Brain pericyte (primary cell): ENCODE results near the gene OR56B1.
"Not testable (repeated sequence)": the region's sequence is repeated elsewhere in the genome, so short reads cannot be mapped to it uniquely, and the experiment has no call there.

Experiments used
- DNase-seq: peaks from one replicate; pipeline ENCODE4 v3.0.0-alpha.2; 2012; ENCODE audit warnings: low read depth, low spot score

OR56B1 gene

GRCh38 chr11:5736396-5736795 lies at the start of gene OR56B1:
TSS of gene OR56B1 (plus strand) at chr11:5736448. CDS start at chr11:5736517, 69 bp downstream.
- DNase-seq: no peak

GRCh38 chr11:5688482-5688881 lies 47.8 kb upstream of the OR56B1 start:
- DNase-seq: no peak

GRCh38 chr11:5689551-5689983 lies 46.7 kb upstream of the OR56B1 start, which contains the start of gene TRIM22:
TSS of gene TRIM22 (plus strand) at chr11:5689790. CDS start at chr11:5696233, 6,443 bp downstream.
- peak; percentile 41 for DNase-seq

DNA sequence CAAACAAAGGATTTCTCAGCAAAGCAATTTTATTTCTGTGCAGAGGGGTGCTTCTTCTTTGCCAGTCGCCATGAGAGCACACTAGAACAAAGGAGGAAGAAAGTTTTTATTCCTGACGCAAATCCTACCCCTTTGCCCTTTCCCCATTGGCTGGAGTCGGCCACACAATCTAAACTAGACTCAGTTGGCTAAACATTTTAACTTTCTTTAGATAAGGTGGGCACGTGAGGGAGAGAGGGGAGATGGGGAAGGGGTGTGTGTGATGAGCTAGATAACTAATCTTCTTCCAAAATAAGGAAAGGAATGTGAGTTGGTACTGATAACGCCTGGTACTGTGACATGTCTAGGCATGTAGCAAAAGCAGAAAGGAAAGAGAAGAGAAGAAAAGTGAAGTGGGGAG lies 46.0 kb upstream of the OR56B1 start:
- DNase-seq: no peak

GRCh38 chr11:5690736-5691135 lies 45.5 kb upstream of the OR56B1 start:
- no peak for DNase-seq

DNA sequence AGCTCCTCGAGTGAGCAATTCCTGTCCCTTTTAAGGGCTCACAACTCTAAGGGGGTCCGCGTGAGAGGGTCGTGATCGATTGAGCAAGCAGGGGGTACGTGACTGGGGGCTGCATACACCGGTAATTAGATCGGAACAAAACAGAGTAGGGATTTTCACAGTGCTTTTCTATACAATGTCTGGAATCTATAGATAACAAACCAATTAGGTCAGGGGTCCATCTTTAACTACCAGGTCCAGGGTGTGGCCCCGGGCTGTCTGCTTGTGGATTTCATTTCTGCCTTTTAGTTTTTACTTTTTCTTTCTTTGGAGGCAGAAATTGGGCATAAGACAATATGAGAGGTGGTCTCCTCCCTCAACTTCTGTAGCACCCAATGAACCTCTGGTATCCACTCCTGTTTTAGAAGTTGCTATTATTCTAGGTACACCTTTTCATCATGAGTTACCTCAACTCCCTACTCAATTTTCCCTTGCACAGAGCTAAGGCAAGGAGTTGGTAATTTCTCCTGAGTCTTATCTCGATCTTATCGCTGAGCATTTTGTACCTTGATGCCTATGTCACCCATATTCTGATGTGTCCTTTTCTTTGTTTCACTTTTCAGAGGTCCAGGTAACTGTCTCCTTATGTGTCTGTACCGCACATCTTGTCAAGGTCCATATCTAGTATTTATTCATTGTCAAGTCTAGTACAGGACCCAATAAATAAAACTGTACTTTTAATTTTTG lies 44.8 kb upstream of the OR56B1 start:
- not testable (repeated sequence) for DNase-seq

DNA sequence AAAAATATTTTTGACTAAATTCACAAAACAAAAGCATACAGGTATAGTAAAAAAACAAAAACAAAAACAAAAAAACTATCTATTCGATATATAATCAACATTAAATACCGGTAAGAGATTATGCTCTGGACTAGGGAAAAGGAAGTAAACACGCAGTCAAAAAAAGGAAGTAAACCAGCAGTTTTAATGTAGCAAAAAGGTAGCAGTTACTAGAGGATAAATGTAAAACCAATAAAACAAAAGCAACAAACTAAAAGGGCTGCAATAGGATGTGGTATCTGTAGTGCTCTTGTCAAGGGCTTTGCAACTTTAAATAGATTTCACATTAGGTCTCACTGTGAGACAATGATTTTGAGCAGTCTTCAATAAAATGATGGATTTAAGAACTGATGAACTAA lies 44.3 kb upstream of the OR56B1 start:
- DNase-seq: no peak

GRCh38 chr11:5694642-5695041 lies 41.6 kb upstream of the OR56B1 start:
- DNase-seq: no peak

GRCh38 chr11:5695580-5695979 lies 40.7 kb upstream of the OR56B1 start:
- no peak for DNase-seq

DNA sequence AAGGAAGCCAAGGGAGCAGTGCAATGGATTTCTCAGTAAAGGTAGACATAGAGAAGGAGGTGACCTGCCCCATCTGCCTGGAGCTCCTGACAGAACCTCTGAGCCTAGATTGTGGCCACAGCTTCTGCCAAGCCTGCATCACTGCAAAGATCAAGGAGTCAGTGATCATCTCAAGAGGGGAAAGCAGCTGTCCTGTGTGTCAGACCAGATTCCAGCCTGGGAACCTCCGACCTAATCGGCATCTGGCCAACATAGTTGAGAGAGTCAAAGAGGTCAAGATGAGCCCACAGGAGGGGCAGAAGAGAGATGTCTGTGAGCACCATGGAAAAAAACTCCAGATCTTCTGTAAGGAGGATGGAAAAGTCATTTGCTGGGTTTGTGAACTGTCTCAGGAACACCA lies 40.0 kb upstream of the OR56B1 start:
- no peak for DNase-seq

- no peak for DNase-seq
Observed at GRCh38 chr11:5698281-5698680, 38.0 kb upstream of the OR56B1 start.

DNA sequence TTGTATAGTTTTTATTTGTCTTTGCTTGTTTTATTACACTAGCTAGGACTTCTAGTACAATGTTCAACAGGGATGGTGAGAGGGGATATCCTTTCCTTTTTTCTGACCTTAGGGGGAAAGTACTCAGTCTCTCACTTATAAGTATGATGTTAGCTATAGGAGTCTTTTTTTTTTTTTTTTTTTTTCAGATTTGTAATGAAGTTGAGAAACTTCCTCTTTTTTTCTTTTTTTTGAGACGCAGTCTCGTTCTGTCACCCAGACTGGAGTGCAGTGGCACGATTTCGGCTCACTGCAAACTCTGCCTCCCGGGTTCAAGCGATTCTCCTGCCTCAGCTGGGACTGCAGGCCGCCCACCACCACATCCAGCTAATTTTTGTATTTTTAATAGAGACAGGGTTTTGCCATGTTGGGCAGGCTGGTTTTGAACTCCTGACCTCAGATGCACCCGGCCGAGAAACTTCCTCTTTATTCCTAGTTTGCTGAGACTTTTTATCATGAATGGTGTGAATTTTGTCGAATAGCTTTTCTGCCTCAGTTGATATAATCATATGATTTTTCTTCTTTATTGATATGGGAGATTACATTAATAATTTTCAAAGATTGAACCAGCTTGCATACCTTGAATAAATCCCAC lies 35.7 kb upstream of the OR56B1 start:
- DNase-seq: no peak

GRCh38 chr11:5701055-5701577 lies 35.1 kb upstream of the OR56B1 start:
- DNase-seq: no peak

DNA sequence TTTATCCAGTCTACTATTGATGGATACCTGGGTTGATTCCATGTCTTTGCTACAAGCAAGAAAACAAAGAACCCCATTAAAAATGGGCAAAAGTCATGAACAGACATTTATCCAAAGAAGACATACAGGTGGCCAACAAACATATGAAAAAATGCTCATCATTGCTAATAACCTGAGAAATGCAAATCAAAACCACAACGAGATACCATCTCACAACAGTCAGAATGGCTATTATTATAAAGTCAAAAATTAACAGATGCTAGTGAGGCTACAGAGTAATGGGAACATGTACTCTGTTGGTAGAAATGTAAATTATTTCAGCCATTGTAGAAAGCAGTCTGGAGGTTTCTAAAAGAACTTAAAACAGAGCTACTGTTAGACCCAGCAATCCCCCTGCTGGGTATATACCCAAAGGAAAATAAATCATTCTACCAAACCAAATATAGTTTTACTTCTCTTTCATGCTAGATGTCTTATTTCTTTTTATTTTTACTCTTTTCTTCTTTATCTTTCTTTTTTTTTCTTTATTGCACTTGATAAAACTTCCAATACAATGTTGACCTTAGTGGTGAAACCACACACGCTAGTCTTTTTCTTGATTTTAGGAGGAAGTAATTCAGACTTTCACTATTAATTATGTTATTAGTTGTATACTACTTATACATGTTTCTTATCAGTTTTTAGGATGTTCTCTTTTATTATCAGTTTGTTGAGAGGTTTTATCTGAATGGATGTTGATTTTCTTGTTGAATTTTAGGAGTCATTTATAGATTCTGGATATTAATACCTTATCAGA lies 32.3 kb upstream of the OR56B1 start:
- no peak for DNase-seq

- no peak for DNase-seq
Observed at GRCh38 chr11:5705688-5706087, 30.6 kb upstream of the OR56B1 start.

DNA sequence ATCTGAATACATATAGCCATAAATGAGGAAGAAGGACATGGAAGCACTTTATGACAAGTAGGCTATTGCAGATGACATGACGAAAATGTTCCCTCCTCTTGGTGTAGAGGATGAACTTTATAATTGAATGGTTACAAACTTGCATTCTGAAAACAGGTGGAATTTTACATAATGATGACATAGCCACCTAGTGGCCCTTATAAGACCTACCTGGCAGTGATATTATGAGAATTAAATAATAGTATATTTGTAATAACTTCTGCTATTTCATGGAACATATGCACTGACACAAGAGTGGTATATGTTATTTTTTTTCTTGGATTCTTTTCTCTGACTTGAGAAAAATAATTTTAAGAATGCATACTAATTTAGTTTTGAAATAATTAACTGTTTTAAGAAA lies 23.7 kb upstream of the OR56B1 start:
- no peak for DNase-seq

DNA sequence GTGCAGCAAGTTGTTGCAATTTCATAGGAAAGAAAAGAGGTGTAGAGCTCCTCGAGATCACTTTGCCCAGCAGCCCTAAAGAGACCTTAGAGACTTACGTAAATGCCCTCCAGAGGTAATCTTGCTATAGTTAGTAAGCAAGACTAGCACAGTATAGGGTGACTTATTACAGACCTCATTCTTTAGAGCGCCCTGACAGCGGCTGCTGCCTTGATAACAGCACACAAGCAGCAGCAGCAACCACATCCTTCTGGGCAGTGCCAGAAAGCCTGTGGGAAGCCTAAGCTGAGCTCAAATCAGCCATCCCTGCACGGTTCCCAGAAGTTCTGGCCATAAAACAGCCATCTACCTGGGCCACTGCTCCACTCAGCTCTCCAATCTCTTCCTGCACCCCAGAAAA lies 22.6 kb upstream of the OR56B1 start:
- DNase-seq: no peak

DNA sequence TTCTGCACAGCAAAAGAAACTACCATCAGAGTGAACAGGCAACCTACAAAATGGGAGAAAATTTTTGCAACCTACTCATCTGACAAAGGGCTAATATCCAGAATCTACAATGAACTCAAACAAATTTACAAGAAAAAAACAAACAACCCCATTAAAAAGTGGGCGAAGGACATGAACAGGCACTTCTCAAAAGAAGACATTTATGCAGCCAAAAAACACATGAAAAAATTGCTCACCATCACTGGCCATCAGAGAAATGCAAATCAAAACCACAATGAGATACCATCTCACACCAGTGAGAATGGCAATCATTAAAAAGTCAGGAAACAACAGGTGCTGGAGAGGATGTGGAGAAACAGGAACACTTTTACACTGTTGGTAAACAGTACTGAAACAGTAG lies 19.7 kb upstream of the OR56B1 start:
- DNase-seq: not testable (repeated sequence)

GRCh38 chr11:5719703-5720495 lies 16.3 kb upstream of the OR56B1 start:
- DNase-seq: no peak

- no peak for DNase-seq
Observed at GRCh38 chr11:5722622-5723021, 13.6 kb upstream of the OR56B1 start.

DNA sequence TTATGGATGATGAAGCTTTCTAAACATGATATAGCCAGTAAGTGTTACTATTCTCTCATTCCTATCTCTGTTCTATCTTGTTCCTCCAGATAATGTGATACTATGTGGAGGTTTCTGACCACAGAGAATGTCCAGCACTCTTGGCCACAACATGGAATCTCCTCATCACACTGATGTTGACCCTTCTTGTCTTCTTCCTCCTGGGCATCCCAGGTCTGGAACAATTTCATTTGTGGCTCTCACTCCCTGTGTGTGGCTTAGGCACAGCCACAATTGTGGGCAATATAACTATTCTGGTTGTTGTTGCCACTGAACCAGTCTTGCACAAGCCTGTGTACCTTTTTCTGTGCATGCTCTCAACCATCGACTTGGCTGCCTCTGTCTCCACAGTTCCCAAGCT lies 9.9 kb upstream of the OR56B1 start:
- DNase-seq: no peak
